Heart left ventricle (tissue), 16 donors: Measurements from ENCODE around the gene MICAL2. TPM values are rescaled to one million over a fixed set of nuclear protein-coding genes. Genes with fewer than 3 reads are reported as not detected.

Experiments used
- ATAC-seq, 4 donors: fragments of 200-7000 bp; cut with Tn5 transposase; one replicate each; pipeline ENCODE4 v1.9.1; 2020 to 2022; ENCODE audit warnings: moderate library complexity in 4 of 4, mild to moderate bottlenecking in 3 of 4, moderate number of reproducible peaks in 1 of 4
- DNase-seq, 5 donors: peaks; one replicate each; pipeline ENCODE4 v3.0.0-alpha.2; 2020
- H3K27ac ChIP-seq, 12 donors: fragments of 200-600 bp; sonication (generic) in 4 of 12; one replicate each; pipeline versions ENCODE4 v1.5.0 to v1.8.0; 2016 to 2022; ENCODE audit warnings: mild to moderate bottlenecking in 2 of 12
- H3K27me3 ChIP-seq, 9 donors: fragments of 200-600 bp; sonication (generic) in 2 of 9; one replicate each; pipeline versions ENCODE4 v1.5.1 to v1.8.0; 2016 to 2022; ENCODE audit warnings: mild to moderate bottlenecking in 3 of 9
- H3K36me3 ChIP-seq, 9 donors: fragments of 200-600 bp; sonication (generic) in 2 of 9; one replicate each; pipeline versions ENCODE4 v1.5.0 to v1.8.0; 2018 to 2022; ENCODE audit warnings: mild to moderate bottlenecking in 2 of 9
- H3K4me1 ChIP-seq, 12 donors: fragments of 200-600 bp; sonication (generic) in 4 of 12; one replicate each; pipeline versions ENCODE4 v1.5.0 to v1.8.0; 2016 to 2022; ENCODE audit warnings: mild to moderate bottlenecking in 3 of 12
- H3K4me3 ChIP-seq, 12 donors: fragments of 200-600 bp; sonication (generic) in 4 of 12; one replicate each; pipeline versions ENCODE4 v1.5.0 to v1.8.0; 2017 to 2022; ENCODE audit warnings: mild to moderate bottlenecking in 9 of 12, moderate library complexity in 4 of 12
- H3K9me3 ChIP-seq, 12 donors: fragments of 200-600 bp; sonication (generic) in 4 of 12; one replicate each; pipeline versions ENCODE4 v1.5.0 to v1.8.0; 2016 to 2022; ENCODE audit warnings: mild to moderate bottlenecking in 1 of 12
- POLR2A ChIP-seq, 2 donors: fragments of 450-650 bp; IDR thresholded peaks; one replicate each; pipeline ENCODE4 v1.6.1; 2017; ENCODE audit warnings: antibody characterized with exemption in 2 of 2, mild to moderate bottlenecking in 2 of 2, moderate library complexity in 2 of 2
- WGBS, 4 donors: extraction: QIAGEN DNeasy Blood & Tissue Kit in 2 of 4; methylation state at CpG; one replicate each; pipeline versions ENCODE4 v1.1.5 to v1.1.7; 2013 to 2018; 5-methylcytosine and 5-hydroxymethylcytosine counted together
- intact Hi-C, 10 donors: fragments of 100-400 bp; cut with DNase I; formaldehyde crosslinking; loops; one replicate each; pipeline versions ENCODE4 v1.11.1 to v1.14.2; 2022
- polyA plus RNA-seq, 2 donors: library from polyadenylated mRNA; stranded (reverse); fragments of 200-250 nt; gene quantifications; one replicate each; pipeline ENCODE4 v1.2.3, GENCODE V29; 2013
- total RNA-seq, 9 donors: library from RNA; depleted of rRNA in 2 of 9; stranded (reverse); fragments of >200 nt in 2 of 9; fragmentation: NEBNext Ultra II Directional in 3 of 9; extraction: Animal tissue kit (Norgen Biotek cat#: 25700) in 3 of 9; gene quantifications; one replicate each; pipeline versions ENCODE4 v1.1.0 to v1.2.4, GENCODE V29; 2016 to 2023
- TF ChIP-seq, protein P1 (sequence below), 12 donors: fragments of 200-600 bp; sonication (generic) in 4 of 12; IDR thresholded peaks; one replicate each; pipeline versions ENCODE4 v1.5.0 to v1.8.0; 2018 to 2022; ENCODE audit warnings: antibody characterized with exemption in 12 of 12, mild to moderate bottlenecking in 5 of 12
- donor health status: ischemic (EF 13 %, LVEDD 7.1; RV severe dilation, severe dysfunction).
- donor health status: healthy with polysubstance abuse.
- donor health status: DM: no; HTN: yes; CAD: no.
- donor health status: DM: no; HTN: no; CAD: no.
- donor health status: ischemic (EF 25% LVEDD 6.9; RV normal size, moderate dysfunction).
- donor health status: ischemic (EF 25% LVEDD 5.7; RV mildly dilated, moderate dysfunction).
- donor health status: healthy.
- donor health status: DM: yes; HTN: yes; CAD: no.
- donor health status: ischemic (EF 35%, LVEDD 5.7; RV mildly dilated, moderate dysfunction).
- donor health status: nonischemic (EF 11% LVEDD 7.7; RV severe dilation, severe dysfunction).
- donor health status: DM: yes; HTN: yes; CAD: no.
- donor health status: PGD.
- donor health status: ischemic (EF 29% LVEDD 5.4; RV normal size, mild dysfunction).
- donor health status: nonischemic (EF 23%, LVEDD 6.1; RV moderate dilation, normal function).

Gene MICAL2
- total and polyA plus RNA-seq, 11 donors = 37.6 to 110 (median 86.4) TPM

DNA sequence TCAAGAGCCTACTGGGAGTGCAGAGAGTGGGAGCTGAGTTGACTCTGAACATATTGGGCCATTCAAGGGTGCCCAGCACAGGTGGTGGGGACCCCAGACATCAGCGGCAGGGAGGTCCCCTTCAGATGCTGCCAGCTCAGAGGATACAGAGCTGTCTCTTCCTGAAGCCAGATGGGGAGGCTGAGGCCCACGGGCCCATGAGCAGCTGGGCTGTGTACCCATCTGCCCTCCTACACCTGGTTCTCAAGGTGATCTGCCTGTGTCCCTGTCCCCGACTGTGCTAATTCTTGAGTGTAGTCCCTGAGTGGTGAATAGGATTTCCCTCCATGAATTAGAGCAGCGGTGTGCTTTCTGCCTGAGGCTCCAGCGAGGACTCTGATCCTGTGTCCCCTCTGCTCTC lies 76.3 kb downstream of the MICAL2 start:
- no peak for TF ChIP-seq POLR2A (IDR thresholded peaks at IDR 0.05)
- TF ChIP-seq, protein P1, sequence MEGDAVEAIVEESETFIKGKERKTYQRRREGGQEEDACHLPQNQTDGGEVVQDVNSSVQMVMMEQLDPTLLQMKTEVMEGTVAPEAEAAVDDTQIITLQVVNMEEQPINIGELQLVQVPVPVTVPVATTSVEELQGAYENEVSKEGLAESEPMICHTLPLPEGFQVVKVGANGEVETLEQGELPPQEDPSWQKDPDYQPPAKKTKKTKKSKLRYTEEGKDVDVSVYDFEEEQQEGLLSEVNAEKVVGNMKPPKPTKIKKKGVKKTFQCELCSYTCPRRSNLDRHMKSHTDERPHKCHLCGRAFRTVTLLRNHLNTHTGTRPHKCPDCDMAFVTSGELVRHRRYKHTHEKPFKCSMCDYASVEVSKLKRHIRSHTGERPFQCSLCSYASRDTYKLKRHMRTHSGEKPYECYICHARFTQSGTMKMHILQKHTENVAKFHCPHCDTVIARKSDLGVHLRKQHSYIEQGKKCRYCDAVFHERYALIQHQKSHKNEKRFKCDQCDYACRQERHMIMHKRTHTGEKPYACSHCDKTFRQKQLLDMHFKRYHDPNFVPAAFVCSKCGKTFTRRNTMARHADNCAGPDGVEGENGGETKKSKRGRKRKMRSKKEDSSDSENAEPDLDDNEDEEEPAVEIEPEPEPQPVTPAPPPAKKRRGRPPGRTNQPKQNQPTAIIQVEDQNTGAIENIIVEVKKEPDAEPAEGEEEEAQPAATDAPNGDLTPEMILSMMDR (IDR thresholded peaks at IDR 0.05) = no peak
- 76 to 95% (median 86%) methylated on average over 4 to 5 of the region's 5 CpGs for WGBS, 4 donors
- H3K27me3 ChIP-seq = no peaks in the 10 kb centered on the region
- peaks cover 0 to 22% (median 0%) of the 10 kb centered on the region in 9 donors for H3K36me3 ChIP-seq
- DNase-seq (no peak), ATAC-seq (no peak)
- no peak overlapping the region for H3K4me3 ChIP-seq
- H3K9me3 ChIP-seq = no peaks in the 10 kb centered on the region
- peak overlapping the region in 6 of 12 donors; percentile 5 to 69 (median 50) for H3K27ac ChIP-seq
- intact Hi-C loops = no loop called here
- H3K4me1 ChIP-seq = peaks cover 10 to 66% (median 46%) of the 10 kb centered on the region in 12 donors

DNA sequence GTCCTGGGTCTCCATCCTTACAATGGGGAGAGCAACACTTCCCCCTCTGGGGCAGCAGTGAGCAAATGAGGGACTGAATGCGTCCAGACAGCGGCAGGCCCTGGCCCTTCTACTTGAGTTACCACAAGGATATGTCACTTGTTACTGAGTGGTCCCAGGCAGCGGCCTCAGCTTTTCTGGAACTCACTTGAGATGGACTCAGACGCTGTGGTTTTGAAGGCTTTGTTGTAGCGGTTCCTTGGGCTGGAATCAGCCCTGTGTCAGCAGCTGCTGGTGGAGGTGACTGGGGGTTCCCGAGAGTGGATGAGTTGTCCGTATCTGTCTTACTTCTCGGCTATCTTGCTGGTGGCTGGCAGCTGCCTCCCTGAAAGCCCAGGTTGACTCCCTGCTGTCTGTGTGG lies 77.0 kb downstream of the MICAL2 start:
- Histone ChIP-seq H3K9me3 (no peaks in the 10 kb centered on the region), H3K27me3 (no peaks in the 10 kb centered on the region), H3K4me3 (no peak overlapping the region), H3K27ac (peak overlapping the region in 6 of 12 donors; percentile 5 to 63 (median 50)), H3K36me3 (peaks cover 0 to 22% (median 0%) of the 10 kb centered on the region in 9 donors), H3K4me1 (peaks cover 10 to 59% (median 41%) of the 10 kb centered on the region in 12 donors)
- WGBS, 4 donors = 35 to 63% (median 56%) methylated on average over 8 of the region's 8 CpGs
- DNase-seq = no peak
- TF ChIP-seq, protein P1 (IDR thresholded peaks at IDR 0.05) = no peak
- no peak for TF ChIP-seq POLR2A (IDR thresholded peaks at IDR 0.05)
- intact Hi-C loops = no loop called here
- ATAC-seq = no peak

DNA sequence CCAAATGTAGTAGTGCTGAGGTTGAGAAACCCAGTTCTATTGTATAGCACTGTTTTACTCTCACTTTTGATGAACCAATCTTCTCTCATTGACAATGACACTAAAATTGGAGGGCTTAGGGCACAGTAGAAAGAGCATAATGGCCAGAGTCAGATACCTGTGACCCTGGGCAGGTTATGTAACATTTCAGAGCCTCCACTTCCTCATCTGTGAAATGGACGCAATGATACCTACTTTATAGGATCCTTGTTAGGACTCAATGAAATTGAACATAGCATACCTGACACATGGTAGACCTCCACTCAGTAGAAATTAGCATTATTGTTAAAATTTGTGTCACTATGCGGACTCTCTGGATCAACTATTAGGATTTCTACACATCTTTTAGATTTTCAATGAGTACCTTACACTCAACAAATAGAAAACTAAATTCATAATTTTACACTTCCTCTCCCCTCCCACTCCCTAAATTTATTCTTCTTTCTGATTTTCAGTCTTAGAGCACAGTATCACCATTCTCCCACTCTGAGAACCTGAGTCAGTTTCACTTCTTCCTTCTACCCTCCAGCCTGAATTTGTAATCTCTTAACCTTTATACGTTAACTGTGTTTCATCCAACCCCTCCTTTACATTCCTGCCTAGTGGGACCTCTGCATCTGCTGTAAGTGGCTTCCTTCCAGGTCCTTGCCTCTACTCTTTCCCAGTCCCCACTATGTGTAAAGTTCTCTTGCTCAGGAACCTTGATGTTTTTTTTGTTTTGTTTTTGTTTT lies 78.3 kb downstream of the MICAL2 start:
- H3K4me1 ChIP-seq = peaks cover under 1 to 54% (median 35%) of the 10 kb centered on the region in 12 donors
- TF ChIP-seq, protein P1 (IDR thresholded peaks at IDR 0.05) = no peak
- TF ChIP-seq POLR2A (IDR thresholded peaks at IDR 0.05) = no peak
- intact Hi-C loops = no loop called here
- 88 to 94% (median 91%) methylated on average over 3 of the region's 3 CpGs for WGBS, 4 donors
- H3K27ac ChIP-seq = no peak overlapping the region
- no peak for DNase-seq
- no peak for ATAC-seq
- H3K4me3 ChIP-seq = no peak overlapping the region
- peaks cover 0 to 22% (median 0%) of the 10 kb centered on the region in 9 donors for H3K36me3 ChIP-seq
- no peaks in the 10 kb centered on the region for H3K27me3 ChIP-seq
- H3K9me3 ChIP-seq = no peaks in the 10 kb centered on the region

DNA sequence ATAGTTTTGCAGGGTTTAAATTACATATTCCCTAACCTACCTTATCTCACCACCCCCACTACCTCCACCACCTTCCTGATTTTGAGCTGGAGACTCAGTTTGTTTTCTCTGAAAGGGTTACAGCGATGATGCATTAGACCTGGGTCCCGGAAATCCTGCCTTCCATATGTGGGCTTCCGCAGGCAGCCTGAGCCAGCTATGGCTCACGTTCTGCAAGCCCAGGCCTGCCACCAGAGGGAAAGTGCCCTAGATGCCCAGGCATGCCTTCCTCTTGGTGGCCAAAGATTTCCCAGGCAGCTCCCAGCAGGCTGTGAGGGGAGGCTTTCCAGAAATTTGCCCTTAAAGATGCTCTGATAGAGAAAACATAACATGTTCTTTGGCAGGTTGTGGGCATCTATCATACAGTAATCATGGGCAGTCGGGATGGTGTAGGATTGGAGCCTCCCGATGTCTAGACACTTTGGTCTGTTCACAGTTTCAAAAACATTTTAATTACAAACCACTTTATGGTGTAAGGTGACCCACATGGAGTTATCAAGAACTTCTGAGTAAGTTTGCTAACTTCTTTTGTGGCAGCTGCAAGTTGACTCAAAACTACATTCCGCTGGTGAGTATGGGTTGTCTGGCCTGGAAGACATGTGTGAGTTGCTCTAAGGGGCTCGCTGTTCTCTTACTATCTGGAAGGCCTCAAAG lies 79.3 kb downstream of the MICAL2 start:
- ATAC-seq (peak in 2 of 4 donors; percentile 19 to 45), DNase-seq (no peak)
- TF ChIP-seq POLR2A (IDR thresholded peaks at IDR 0.05) = no peak
- TF ChIP-seq, protein P1 (IDR thresholded peaks at IDR 0.05) = peak in 2 of 12 donors; percentile 9 to 13
- intact Hi-C loops = no loop called here
- Histone ChIP-seq H3K36me3 (peaks cover 0 to 19% (median 0%) of the 10 kb centered on the region in 9 donors), H3K27ac (peak overlapping the region in 1 of 12 donors; percentile 0), H3K27me3 (no peaks in the 10 kb centered on the region), H3K9me3 (no peaks in the 10 kb centered on the region), H3K4me1 (peaks cover 0 to 54% (median 35%) of the 10 kb centered on the region in 12 donors), H3K4me3 (no peak overlapping the region)
- 77 to 89% (median 85%) methylated on average over 8 of the region's 8 CpGs for WGBS, 4 donors
